Measurements from ENCODE around the gene TVP23A. TPM values are rescaled to one million over a fixed set of nuclear protein-coding genes. Genes with fewer than 3 reads are reported as not detected.
A peak's percentile ranks its signal among the peaks of the same experiment; 100 is the strongest.

The TVP23A gene
- total and polyA plus RNA-seq, 8 donors, result 0.05 to 0.34 (median 0.16) TPM; not detected in 3

DNA sequence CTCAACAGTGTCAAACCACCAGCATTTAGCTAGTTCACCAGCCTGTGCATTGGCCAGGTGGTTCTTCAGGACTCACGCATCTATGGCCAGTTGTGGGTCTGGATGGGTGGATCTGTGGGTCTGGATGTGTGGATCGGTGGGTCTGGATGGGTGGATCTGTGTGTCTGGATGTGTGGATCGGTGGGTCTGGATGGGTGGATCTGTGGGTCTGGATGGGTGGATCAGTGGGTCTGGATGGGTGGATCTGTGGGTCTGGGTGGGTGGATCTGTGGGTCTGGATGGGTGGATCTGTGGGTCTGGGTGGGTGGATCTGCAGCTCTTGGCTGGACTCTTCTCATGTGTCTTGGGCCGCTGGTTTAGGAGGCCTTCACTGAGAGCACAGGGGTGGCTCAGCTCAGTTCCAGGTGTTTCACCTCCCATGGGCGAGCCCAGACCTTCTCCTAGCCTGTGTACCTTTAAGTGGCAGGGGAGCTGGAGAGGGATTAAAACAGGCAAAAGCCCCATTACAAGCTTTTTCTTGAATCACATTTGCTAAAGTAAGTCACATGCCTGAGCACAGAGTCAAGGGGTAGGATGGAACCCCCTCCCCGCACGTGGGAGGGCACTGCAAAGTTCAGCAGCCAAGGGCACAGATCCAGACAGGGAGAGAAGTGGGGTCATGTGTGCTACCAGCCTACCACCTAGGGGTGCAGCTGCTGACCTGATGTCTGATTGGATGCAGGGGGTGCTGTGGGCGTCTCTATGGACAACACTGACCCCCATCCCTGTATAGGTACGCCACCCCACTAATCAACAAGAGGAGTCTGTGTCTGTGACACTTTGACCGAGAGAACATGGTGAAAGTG is 78.4 kb downstream of the TVP23A start:
- WGBS, 2 donors, result 59 to 61% methylated on average over 10 of the region's 10 CpGs
- no peaks in the 10 kb centered on the region for H3K27me3 ChIP-seq
- intact Hi-C loops (cut with DNase I), result loop anchor here in 2 of 3 donors (5.0 kb wide), 2 partner anchors 218 to 223 kb away; no protein-coding TSS in a partner anchor
- peak overlapping the region in 2 of 4 donors; percentile 65 to 66 for H3K27ac ChIP-seq
- DNase-seq (peak in 3 of 6 donors; percentile 44 to 56 (median 49)), ATAC-seq (peak in 1 of 4 donors; percentile 7), FAIRE-seq (no peak)
- no peaks in the 10 kb centered on the region for H3K9me3 ChIP-seq
- H3K4me1 ChIP-seq, result peaks cover 2 to 41% (median 15%) of the 10 kb centered on the region in 3 donors
- H3K36me3 ChIP-seq, result no peaks in the 10 kb centered on the region
- TF ChIP-seq, protein P1, sequence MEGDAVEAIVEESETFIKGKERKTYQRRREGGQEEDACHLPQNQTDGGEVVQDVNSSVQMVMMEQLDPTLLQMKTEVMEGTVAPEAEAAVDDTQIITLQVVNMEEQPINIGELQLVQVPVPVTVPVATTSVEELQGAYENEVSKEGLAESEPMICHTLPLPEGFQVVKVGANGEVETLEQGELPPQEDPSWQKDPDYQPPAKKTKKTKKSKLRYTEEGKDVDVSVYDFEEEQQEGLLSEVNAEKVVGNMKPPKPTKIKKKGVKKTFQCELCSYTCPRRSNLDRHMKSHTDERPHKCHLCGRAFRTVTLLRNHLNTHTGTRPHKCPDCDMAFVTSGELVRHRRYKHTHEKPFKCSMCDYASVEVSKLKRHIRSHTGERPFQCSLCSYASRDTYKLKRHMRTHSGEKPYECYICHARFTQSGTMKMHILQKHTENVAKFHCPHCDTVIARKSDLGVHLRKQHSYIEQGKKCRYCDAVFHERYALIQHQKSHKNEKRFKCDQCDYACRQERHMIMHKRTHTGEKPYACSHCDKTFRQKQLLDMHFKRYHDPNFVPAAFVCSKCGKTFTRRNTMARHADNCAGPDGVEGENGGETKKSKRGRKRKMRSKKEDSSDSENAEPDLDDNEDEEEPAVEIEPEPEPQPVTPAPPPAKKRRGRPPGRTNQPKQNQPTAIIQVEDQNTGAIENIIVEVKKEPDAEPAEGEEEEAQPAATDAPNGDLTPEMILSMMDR (IDR thresholded peaks at IDR 0.05), result no peak
- H3K4me3 ChIP-seq, result no peak overlapping the region

- H3K36me3 ChIP-seq, result no peaks in the 10 kb centered on the region
- no peaks in the 10 kb centered on the region for H3K9me3 ChIP-seq
- 54 to 61% methylated on average over 12 of the region's 12 CpGs for WGBS, 2 donors
- H3K4me3 ChIP-seq, result no peak overlapping the region
- no peak for FAIRE-seq
- ATAC-seq, result peak in 3 of 4 donors; percentile 3 to 41 (median 4)
- peaks cover 0 to 32% (median 15%) of the 10 kb centered on the region in 3 donors for H3K4me1 ChIP-seq
- intact Hi-C loops (cut with DNase I), result loop anchor here in 2 of 3 donors (5.0 kb wide), 2 partner anchors 216 to 221 kb away; no protein-coding TSS in a partner anchor
- H3K27me3 ChIP-seq, result no peaks in the 10 kb centered on the region
- H3K27ac ChIP-seq, result peak overlapping the region in 2 of 4 donors; percentile 14 to 34
- TF ChIP-seq, protein P1 (IDR thresholded peaks at IDR 0.05), result no peak
- DNase-seq, result peak in 1 of 6 donors; percentile 56
These were observed 80.1 kb downstream of the TVP23A start for GRCh38 chr16:10738231-10739077.

GRCh38 chr16:10737068-10737625 is 81.4 kb downstream of the TVP23A start:
- intact Hi-C loops (cut with DNase I), result loop anchor here in 2 of 3 donors (5.0 kb wide), 2 partner anchors 215 to 220 kb away; no protein-coding TSS in a partner anchor
- H3K4me3 ChIP-seq, result peak overlapping the region in 3 of 4 donors; percentile 5 to 41 (median 31)
- peak in 3 of 6 donors; percentile 58 to 82 (median 60) for DNase-seq
- FAIRE-seq, result no peak
- H3K27ac ChIP-seq, result peak overlapping the region in 3 of 4 donors; percentile 17 to 54 (median 50)
- WGBS, 2 donors, result 26 to 30% methylated on average over 12 of the region's 12 CpGs
- no peaks in the 10 kb centered on the region for H3K27me3 ChIP-seq
- peaks cover 0 to 20% (median 2%) of the 10 kb centered on the region in 3 donors for H3K4me1 ChIP-seq
- no peaks in the 10 kb centered on the region for H3K9me3 ChIP-seq
- TF ChIP-seq, protein P1 (IDR thresholded peaks at IDR 0.05), result peak; percentile 79 to 88 (median 84)
- H3K36me3 ChIP-seq, result no peaks in the 10 kb centered on the region
- ATAC-seq, result peak; percentile 85 to 90 (median 89)

DNA sequence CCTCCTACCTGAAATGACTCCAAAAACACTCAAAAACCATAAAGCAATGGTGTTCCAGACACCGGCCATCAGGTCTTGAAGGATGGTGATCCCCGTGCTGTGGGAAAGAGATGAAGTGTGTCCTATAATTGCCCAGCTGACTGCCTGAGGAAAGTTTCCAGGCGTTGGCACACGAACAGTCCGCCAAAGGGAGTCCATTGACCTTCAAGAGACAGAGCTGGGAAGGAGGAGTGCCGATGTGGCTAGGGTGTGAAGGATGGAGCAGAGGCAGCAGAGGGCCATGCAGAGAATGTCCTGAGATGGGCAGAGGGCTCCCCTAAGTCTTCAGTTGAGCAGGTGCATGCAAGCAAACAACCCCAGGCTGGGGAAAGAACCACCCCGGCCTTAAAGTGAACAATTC is 86.8 kb downstream of the TVP23A start:
- H3K27me3 ChIP-seq, result no peaks in the 10 kb centered on the region
- intact Hi-C loops (cut with DNase I), result no loop called here
- ATAC-seq (no peak), FAIRE-seq (no peak), DNase-seq (no peak)
- no peaks in the 10 kb centered on the region for H3K36me3 ChIP-seq
- no peaks in the 10 kb centered on the region for H3K9me3 ChIP-seq
- H3K4me3 ChIP-seq, result no peak overlapping the region
- 60 to 65% methylated on average over 7 of the region's 7 CpGs for WGBS, 2 donors
- TF ChIP-seq, protein P1 (IDR thresholded peaks at IDR 0.05), result no peak
- no peaks in the 10 kb centered on the region for H3K4me1 ChIP-seq
- H3K27ac ChIP-seq, result no peak overlapping the region
